GM13976 (cell line): ENCODE results near the gene BMI1.

Experiments
- DNase-seq: peaks from one replicate; pipeline ENCODE4 v3.0.0; 2012; ENCODE audit warnings: low spot score
- CTCF ChIP-seq: IDR thresholded peaks from 2 replicates; pipeline ENCODE4 v1.5.1; 2012; ENCODE audit warnings: borderline replicate concordance, mild to moderate bottlenecking; ENCODE audit not compliant: insufficient read depth; ENCODE audit errors: extremely low read depth, missing control alignments, control extremely low read depth
- in situ Hi-C: fragments of 300-500 bp; cut with MboI; formaldehyde crosslinking; loops from one replicate; pipeline ENCODE4 v1.12.0; 2022; ENCODE audit warnings: low sequenced_read_pairs, mixed read lengths, inconsistent platforms; ENCODE audit not compliant: unreplicated experiment

BMI1 gene

GRCh38 chr10:22338185-22338900 lies 17.4 kb downstream of the BMI1 start:
- DNase-seq = no peak
- no peak for TF ChIP-seq CTCF
- in situ Hi-C loops = no loop called here

- DNase-seq = no peak
- no peak for TF ChIP-seq CTCF
- in situ Hi-C loops = no loop called here
These were observed 18.0 kb downstream of the BMI1 start for GRCh38 chr10:22338931-22339330.

- DNase-seq = no peak
- TF ChIP-seq CTCF = no peak
- in situ Hi-C loops = no loop called here
These were observed 18.9 kb downstream of the BMI1 start for GRCh38 chr10:22339761-22340328.

GRCh38 chr10:22340329-22341189 lies 19.7 kb downstream of the BMI1 start:
- peak; percentile 81 for DNase-seq
- in situ Hi-C loops = no loop called here
- TF ChIP-seq CTCF = no peak

GRCh38 chr10:22341190-22341925 lies 20.5 kb downstream of the BMI1 start:
- peak; percentile 53 for DNase-seq
- no peak for TF ChIP-seq CTCF
- in situ Hi-C loops = no loop called here

GRCh38 chr10:22341926-22342196 lies 21.0 kb downstream of the BMI1 start:
- no peak for DNase-seq
- in situ Hi-C loops = no loop called here
- no peak for TF ChIP-seq CTCF
